GM19240 (cell line): ENCODE data around the gene EIF2B2.

Experiments
- DNase-seq: peaks from one replicate; pipeline ENCODE4 v3.0.0; 2011; ENCODE audit warnings: low spot score; ENCODE audit not compliant: insufficient read length

Gene EIF2B2

GRCh38 chr14:75042035-75042434 is 39.3 kb downstream of the EIF2B2 start:
- DNase-seq: no peak

GRCh38 chr14:75044322-75044721 is 41.6 kb downstream of the EIF2B2 start:
- no peak for DNase-seq

- DNase-seq: no peak
These were observed 42.0 kb downstream of the EIF2B2 start for GRCh38 chr14:75044752-75045151.

GRCh38 chr14:75046275-75046674 is 43.6 kb downstream of the EIF2B2 start:
- DNase-seq: no peak

- no peak for DNase-seq
These were observed 44.2 kb downstream of the EIF2B2 start for GRCh38 chr14:75046899-75047298.

- no peak for DNase-seq
These were observed 44.8 kb downstream of the EIF2B2 start for GRCh38 chr14:75047506-75047905.

GRCh38 chr14:75048101-75048500 is 45.4 kb downstream of the EIF2B2 start:
- DNase-seq: no peak

- no peak for DNase-seq
These were observed 46.4 kb downstream of the EIF2B2 start for GRCh38 chr14:75049136-75049535.

GRCh38 chr14:75049731-75050201 is 47.0 kb downstream of the EIF2B2 start:
- DNase-seq: no peak

- peak; percentile 48 for DNase-seq
These were observed 48.3 kb downstream of the EIF2B2 start, which contains the start of gene MLH3 for GRCh38 chr14:75050852-75051555. Gene MLH3 (minus strand): TSS chr14:75051467. CDS start chr14:75049655, 1,812 bp downstream.

GRCh38 chr14:75051556-75051899 is 48.8 kb downstream of the EIF2B2 start:
- no peak for DNase-seq

- DNase-seq: no peak
These were observed 50.9 kb downstream of the EIF2B2 start for GRCh38 chr14:75053396-75054291.

GRCh38 chr14:75054421-75054820 is 51.7 kb downstream of the EIF2B2 start:
- no peak for DNase-seq

GRCh38 chr14:75059642-75060041 is 56.9 kb downstream of the EIF2B2 start:
- no peak for DNase-seq

- DNase-seq: no peak
These were observed 57.7 kb downstream of the EIF2B2 start for GRCh38 chr14:75060420-75060819.
